Adrenal gland (tissue), 12 donors: Measurements from ENCODE around the gene ITGAV. TPM values are rescaled to one million over a fixed set of nuclear protein-coding genes. Genes with fewer than 3 reads are reported as not detected.

Experiments used
- DNase-seq, 7 donors: peaks; one replicate each; pipeline ENCODE4 v3.0.0-alpha.2; 2019 to 2020
- H3K27ac ChIP-seq, 5 donors: fragments of 200-600 bp; sonication (generic) in 4 of 5; 1 replicate in 3 of 5; 2 replicates in 2 of 5; pipeline versions ENCODE4 v1.5.1 to v1.8.0; 2016 to 2020; ENCODE audit warnings: mild to moderate bottlenecking in 1 of 5
- H3K27me3 ChIP-seq: fragments of 200-600 bp; 2 replicates; pipeline ENCODE4 v1.8.0; 2021
- H3K36me3 ChIP-seq, 2 donors: fragments of 200-600 bp; replicated peaks in 1 of 2; 1 replicate in 1 of 2; 2 replicates in 1 of 2; pipeline versions ENCODE4 v1.5.1 to v1.8.0; 2018 to 2022
- H3K4me1 ChIP-seq, 2 donors: fragments of 200-600 bp; replicated peaks in 1 of 2; 1 replicate in 1 of 2; 2 replicates in 1 of 2; pipeline versions ENCODE4 v1.5.1 to v1.8.0; 2018 to 2021
- H3K4me3 ChIP-seq, 4 donors: fragments of 200-600 bp; sonication (generic) in 3 of 4; one replicate each; pipeline ENCODE4 v1.5.1; 2016 to 2018
- H3K9me3 ChIP-seq, 3 donors: fragments of 200-600 bp; sonication (generic) in 1 of 3; replicated peaks in 1 of 3; 1 replicate in 2 of 3; 2 replicates in 1 of 3; pipeline versions ENCODE4 v1.5.1 to v1.8.0; 2016 to 2021
- CTCF ChIP-seq, 6 experiments: fragments of 450-650 bp in 4 of 6; fragments of 200-600 bp in 2 of 6; sonication (generic) in 1 of 6; IDR thresholded peaks; 1 replicate in 5 of 6; 2 replicates in 1 of 6; pipeline versions ENCODE4 v1.5.1 to v1.8.0; 2016 to 2021; ENCODE audit warnings: antibody characterized with exemption in 6 of 6, mild to moderate bottlenecking in 2 of 6, moderate library complexity in 1 of 6
- POLR2A ChIP-seq, 2 donors: fragments of 450-650 bp; IDR thresholded peaks; one replicate each; pipeline ENCODE4 v1.6.1; 2017; ENCODE audit warnings: antibody characterized with exemption in 2 of 2, mild to moderate bottlenecking in 2 of 2, moderate library complexity in 1 of 2
- WGBS, 4 donors: extraction: QIAGEN DNeasy Blood & Tissue Kit in 2 of 4; methylation state at CpG; one replicate each; pipeline versions ENCODE4 v1.1.5 to v1.1.7; 2013 to 2017; 5-methylcytosine and 5-hydroxymethylcytosine counted together
- intact Hi-C, 2 donors: fragments of 100-400 bp; cut with DNase I; formaldehyde crosslinking; loops; one replicate each; pipeline versions ENCODE4 v1.14.1 to v1.15.0; 2022 to 2023
- polyA plus RNA-seq, 3 donors: library from polyadenylated mRNA; stranded (reverse); fragments of 200-250 nt in 2 of 3; fragments of 350-450 nt in 1 of 3; fragmentation: Illumina TruSeq in 1 of 3; extraction: RNeasy Lipid Tissue Mini Kit (QIAGEN cat#74804) in 1 of 3; gene quantifications; one replicate each; pipeline ENCODE4 v1.2.3, GENCODE V29; 2013 to 2014
- total RNA-seq, 9 donors: library from RNA; depleted of rRNA in 4 of 9; stranded (reverse); fragments of >200 nt in 4 of 9; fragments of 120-200 nt in 1 of 9; fragmentation: NEBNext Ultra II Directional in 1 of 9; extraction: Animal tissue kit (Norgen Biotek cat#: 25700) in 1 of 9; gene quantifications; one replicate each; pipeline versions ENCODE4 v1.1.0 to v1.2.4, GENCODE V29; 2013 to 2023
- donor health status: healthy with polysubstance abuse.
- donor health status: Bipolar disorder and iron deficiency.
- donor health status: DM: yes; HTN: yes; CAD: no.
- donor health status: DM: no; HTN: no; CAD: no.
- donor health status: DM: no; HTN: no; CAD: no.
- donor health status: DM: yes; HTN: yes; CAD: no.

ITGAV gene
- total and polyA plus RNA-seq, 12 donors: 8.9 to 214 (median 112) TPM

- H3K4me3 ChIP-seq: no peak overlapping the region
- peaks cover 0 to 40% of the 10 kb centered on the region in 2 donors for H3K4me1 ChIP-seq
- no peaks in the 10 kb centered on the region for H3K36me3 ChIP-seq
- 28 to 38% (median 29%) methylated on average over 7 of the region's 7 CpGs for WGBS, 4 donors
- no peaks in the 10 kb centered on the region for H3K27me3 ChIP-seq
- intact Hi-C loops: no loop called here
- H3K9me3 ChIP-seq: peaks cover 0 to 3% (median 0%) of the 10 kb centered on the region in 3 donors
- peak overlapping the region in 2 of 5 donors; percentile 42 to 44 for H3K27ac ChIP-seq
- peak in 2 of 7 donors; percentile 26 to 45 for DNase-seq
- TF ChIP-seq POLR2A (IDR thresholded peaks at IDR 0.05) (no peak), CTCF (IDR thresholded peaks at IDR 0.05) (no peak)
These were observed 20.9 kb downstream of the ITGAV start for GRCh38 chr2:186610785-186611184.

GRCh38 chr2:186611526-186611925, 21.7 kb downstream of the ITGAV start:
- WGBS, 4 donors: 91 to 98% (median 94%) methylated on average over 2 of the region's 2 CpGs
- H3K36me3 ChIP-seq: no peaks in the 10 kb centered on the region
- H3K27ac ChIP-seq: peak overlapping the region in 1 of 5 donors; percentile 42
- no peaks in the 10 kb centered on the region for H3K27me3 ChIP-seq
- DNase-seq: no peak
- H3K4me3 ChIP-seq: no peak overlapping the region
- peaks cover 0 to 4% (median 0%) of the 10 kb centered on the region in 3 donors for H3K9me3 ChIP-seq
- no peak for TF ChIP-seq CTCF (IDR thresholded peaks at IDR 0.05)
- TF ChIP-seq POLR2A (IDR thresholded peaks at IDR 0.05): no peak
- intact Hi-C loops: no loop called here
- peaks cover 0 to 40% of the 10 kb centered on the region in 2 donors for H3K4me1 ChIP-seq

DNA sequence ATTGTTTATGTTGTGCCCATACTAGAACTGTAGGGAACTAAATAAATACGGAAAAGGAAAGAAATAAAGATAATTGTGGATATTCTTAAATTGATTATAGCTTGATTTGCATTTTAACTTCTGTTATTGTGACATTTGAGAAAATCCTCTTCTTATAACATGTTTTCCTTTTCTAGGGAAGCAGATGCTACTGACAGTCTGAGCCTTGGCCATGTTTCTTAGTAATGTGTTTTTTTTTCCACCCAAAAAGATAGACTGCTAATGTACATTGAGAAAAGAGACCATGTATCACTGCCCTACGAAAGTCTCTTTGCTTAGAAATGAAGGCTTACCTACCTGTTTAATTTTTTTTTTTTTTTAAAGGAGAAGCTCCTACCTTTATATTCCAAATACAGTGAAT, 22.2 kb downstream of the ITGAV start:
- DNase-seq: no peak
- peaks cover 0 to 4% (median 0%) of the 10 kb centered on the region in 3 donors for H3K9me3 ChIP-seq
- no peak overlapping the region for H3K4me3 ChIP-seq
- intact Hi-C loops: no loop called here
- H3K27me3 ChIP-seq: no peaks in the 10 kb centered on the region
- H3K4me1 ChIP-seq: peaks cover 0 to 43% of the 10 kb centered on the region in 2 donors
- TF ChIP-seq POLR2A (IDR thresholded peaks at IDR 0.05) (no peak), CTCF (IDR thresholded peaks at IDR 0.05) (no peak)
- H3K27ac ChIP-seq: peak overlapping the region in 1 of 5 donors; percentile 14
- no peaks in the 10 kb centered on the region for H3K36me3 ChIP-seq
- 91 to 96% (median 94%) methylated on average over 2 of the region's 2 CpGs for WGBS, 4 donors

GRCh38 chr2:186612555-186613440, 22.9 kb downstream of the ITGAV start:
- TF ChIP-seq POLR2A (IDR thresholded peaks at IDR 0.05): no peak
- no peak for TF ChIP-seq CTCF (IDR thresholded peaks at IDR 0.05)
- Histone ChIP-seq H3K27me3 (no peaks in the 10 kb centered on the region), H3K36me3 (no peaks in the 10 kb centered on the region), H3K4me1 (peaks cover 0 to 50% of the 10 kb centered on the region in 2 donors), H3K9me3 (peaks cover 0 to 4% (median 0%) of the 10 kb centered on the region in 3 donors), H3K4me3 (no peak overlapping the region), H3K27ac (peak overlapping the region in 1 of 5 donors; percentile 14)
- 59 to 79% (median 78%) methylated on average over 2 of the region's 2 CpGs for WGBS, 4 donors
- DNase-seq: no peak
- intact Hi-C loops: no loop called here
